ENCODE measurements around the gene THTPA.

DNA sequence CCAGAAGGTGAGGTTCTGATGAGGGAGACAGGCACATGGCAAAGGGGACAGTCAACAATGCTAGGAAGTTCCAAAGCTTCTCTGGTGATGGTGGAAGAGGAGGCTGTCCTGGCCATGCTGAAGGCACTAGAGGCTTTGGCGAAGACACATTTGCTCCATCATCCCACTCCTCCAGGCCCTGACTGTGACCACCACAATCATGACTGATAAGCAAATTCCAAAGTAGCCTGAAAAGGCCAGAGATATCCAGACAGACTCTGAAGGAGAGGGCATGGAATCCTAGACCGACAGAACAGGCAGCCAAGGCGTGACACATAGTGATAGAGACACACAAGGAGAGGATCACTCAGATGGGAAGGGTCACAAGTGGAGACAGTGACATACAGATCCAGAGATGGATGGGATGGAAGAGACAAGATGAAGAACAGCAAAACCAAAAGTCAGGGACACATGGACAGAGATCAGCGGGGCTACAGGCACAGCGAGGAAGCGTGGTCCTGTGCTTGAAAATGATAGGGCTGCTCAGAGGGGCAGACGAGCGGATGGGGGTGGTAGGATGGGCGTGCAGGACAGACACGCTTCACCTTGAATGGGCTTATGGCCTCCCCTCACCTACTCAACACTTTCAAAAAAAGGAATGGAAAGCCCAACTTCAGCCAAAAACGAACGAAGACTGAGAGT is 5.8 kb upstream of the THTPA start:
- TF ChIP-seq POLR2A (IDR thresholded peaks at IDR 0.05) = no peak
- TF ChIP-seq, protein P1, sequence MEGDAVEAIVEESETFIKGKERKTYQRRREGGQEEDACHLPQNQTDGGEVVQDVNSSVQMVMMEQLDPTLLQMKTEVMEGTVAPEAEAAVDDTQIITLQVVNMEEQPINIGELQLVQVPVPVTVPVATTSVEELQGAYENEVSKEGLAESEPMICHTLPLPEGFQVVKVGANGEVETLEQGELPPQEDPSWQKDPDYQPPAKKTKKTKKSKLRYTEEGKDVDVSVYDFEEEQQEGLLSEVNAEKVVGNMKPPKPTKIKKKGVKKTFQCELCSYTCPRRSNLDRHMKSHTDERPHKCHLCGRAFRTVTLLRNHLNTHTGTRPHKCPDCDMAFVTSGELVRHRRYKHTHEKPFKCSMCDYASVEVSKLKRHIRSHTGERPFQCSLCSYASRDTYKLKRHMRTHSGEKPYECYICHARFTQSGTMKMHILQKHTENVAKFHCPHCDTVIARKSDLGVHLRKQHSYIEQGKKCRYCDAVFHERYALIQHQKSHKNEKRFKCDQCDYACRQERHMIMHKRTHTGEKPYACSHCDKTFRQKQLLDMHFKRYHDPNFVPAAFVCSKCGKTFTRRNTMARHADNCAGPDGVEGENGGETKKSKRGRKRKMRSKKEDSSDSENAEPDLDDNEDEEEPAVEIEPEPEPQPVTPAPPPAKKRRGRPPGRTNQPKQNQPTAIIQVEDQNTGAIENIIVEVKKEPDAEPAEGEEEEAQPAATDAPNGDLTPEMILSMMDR (IDR thresholded peaks at IDR 0.05) = no peak
